ENCODE results near the gene SMC6. TPM values are rescaled to one million over a fixed set of nuclear protein-coding genes. Genes with fewer than 3 reads are reported as not detected.

SMC6 gene
- polyA plus RNA-seq, 1 experiment: 18.3 TPM

- POLR2A ChIA-PET: no interaction called here
- Histone ChIP-seq H3K27me3 (ENCODE audit: control insufficient read depth, insufficient read depth, low read length) (no peaks in the 10 kb centered on the region), H3K4me3 (ENCODE audit: low read depth, low read length) (no peak overlapping the region), H3K27ac (ENCODE audit: low read depth, low read length) (no peak overlapping the region), H3K9me3 (ENCODE audit: control insufficient read depth, insufficient read depth, low read length) (no peaks in the 10 kb centered on the region)
- TF ChIP-seq, protein P1, sequence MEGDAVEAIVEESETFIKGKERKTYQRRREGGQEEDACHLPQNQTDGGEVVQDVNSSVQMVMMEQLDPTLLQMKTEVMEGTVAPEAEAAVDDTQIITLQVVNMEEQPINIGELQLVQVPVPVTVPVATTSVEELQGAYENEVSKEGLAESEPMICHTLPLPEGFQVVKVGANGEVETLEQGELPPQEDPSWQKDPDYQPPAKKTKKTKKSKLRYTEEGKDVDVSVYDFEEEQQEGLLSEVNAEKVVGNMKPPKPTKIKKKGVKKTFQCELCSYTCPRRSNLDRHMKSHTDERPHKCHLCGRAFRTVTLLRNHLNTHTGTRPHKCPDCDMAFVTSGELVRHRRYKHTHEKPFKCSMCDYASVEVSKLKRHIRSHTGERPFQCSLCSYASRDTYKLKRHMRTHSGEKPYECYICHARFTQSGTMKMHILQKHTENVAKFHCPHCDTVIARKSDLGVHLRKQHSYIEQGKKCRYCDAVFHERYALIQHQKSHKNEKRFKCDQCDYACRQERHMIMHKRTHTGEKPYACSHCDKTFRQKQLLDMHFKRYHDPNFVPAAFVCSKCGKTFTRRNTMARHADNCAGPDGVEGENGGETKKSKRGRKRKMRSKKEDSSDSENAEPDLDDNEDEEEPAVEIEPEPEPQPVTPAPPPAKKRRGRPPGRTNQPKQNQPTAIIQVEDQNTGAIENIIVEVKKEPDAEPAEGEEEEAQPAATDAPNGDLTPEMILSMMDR (IDR thresholded peaks at IDR 0.05; ENCODE audit: low read depth, low read length): no peak
- CTCF ChIA-PET: no interaction called here
- DNase-seq (ENCODE audit: low read depth, low spot score): no peak
These were observed 65.0 kb downstream of the SMC6 start for GRCh38 chr2:17688600-17688999.

DNA sequence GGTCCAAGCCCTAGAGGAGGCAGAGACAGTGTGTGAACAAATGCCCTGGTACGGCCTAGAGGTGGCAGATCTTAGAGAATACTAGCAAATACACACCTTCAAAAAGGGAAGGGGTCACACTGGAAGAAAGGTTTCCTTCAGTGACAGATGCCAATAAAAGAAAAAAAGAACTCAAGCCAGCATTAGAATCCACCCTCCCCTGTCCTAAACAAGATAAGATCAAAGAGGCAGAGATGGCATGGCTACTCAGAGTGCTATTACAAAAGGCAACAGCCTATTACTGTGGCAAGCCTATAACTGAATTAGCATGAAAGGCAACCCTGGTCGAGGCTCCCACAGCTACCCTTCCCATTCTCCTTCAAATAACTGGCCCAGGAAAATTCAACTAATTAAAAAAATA, 69.6 kb downstream of the SMC6 start:
- ChIA-PET POLR2A (no interaction called here), CTCF (interaction anchor here (2.8 kb wide), 1 partner anchor 13 kb away, joined by 25 read pairs; no protein-coding TSS in a partner anchor)
- no peak overlapping the region for H3K4me3 ChIP-seq (ENCODE audit: low read depth, low read length)
- H3K27me3 ChIP-seq (ENCODE audit: control insufficient read depth, insufficient read depth, low read length): no peaks in the 10 kb centered on the region
- H3K9me3 ChIP-seq (ENCODE audit: control insufficient read depth, insufficient read depth, low read length): no peaks in the 10 kb centered on the region
- TF ChIP-seq, protein P1 (IDR thresholded peaks at IDR 0.05; ENCODE audit: low read depth, low read length): no peak
- no peak overlapping the region for H3K27ac ChIP-seq (ENCODE audit: low read depth, low read length)
- DNase-seq (ENCODE audit: low read depth, low spot score): no peak

DNA sequence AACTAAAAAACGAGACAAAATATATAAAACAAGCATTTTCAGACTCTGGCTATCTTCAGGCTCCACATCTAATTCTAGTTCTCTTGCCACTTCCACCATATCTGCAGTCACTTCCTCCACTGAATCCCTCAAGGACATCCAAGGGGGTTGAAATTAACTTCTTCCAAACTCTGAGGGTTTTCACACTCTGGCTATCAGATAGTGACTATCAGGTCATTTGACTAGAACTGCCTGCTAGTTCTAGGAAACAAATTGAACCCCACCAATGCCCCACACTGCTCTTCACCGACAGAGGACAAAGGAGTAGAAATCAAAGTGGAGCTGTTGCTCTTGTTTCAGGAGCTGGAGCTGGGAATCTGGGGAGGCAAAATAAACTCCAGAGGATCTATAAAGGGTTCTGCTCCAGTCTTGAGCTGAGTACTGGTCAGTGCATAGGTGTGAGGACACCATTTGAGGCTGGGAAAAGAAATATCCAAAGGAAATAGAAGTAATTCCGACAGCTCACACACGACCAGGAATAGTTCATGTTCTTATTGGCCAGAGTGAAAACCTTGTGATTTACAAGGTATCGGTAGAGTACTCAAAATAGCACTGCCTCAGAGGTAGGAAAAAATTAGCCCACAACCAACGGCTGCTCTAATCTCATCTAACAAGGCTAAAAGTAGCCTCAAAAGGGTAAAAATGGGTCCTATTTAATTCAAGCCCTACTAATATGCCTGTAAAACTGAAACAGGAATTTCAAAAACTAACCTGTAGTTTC, 71.3 kb downstream of the SMC6 start:
- CTCF ChIA-PET: interaction anchor here (1.1 to 2.8 kb wide), 3 partner anchors 11 to 211 kb away, joined by 3 to 25 read pairs (median 8); no protein-coding TSS in a partner anchor
- Histone ChIP-seq H3K27me3 (ENCODE audit: control insufficient read depth, insufficient read depth, low read length) (no peaks in the 10 kb centered on the region), H3K27ac (ENCODE audit: low read depth, low read length) (no peak overlapping the region), H3K4me3 (ENCODE audit: low read depth, low read length) (no peak overlapping the region), H3K9me3 (ENCODE audit: control insufficient read depth, insufficient read depth, low read length) (no peaks in the 10 kb centered on the region)
- no peak for DNase-seq (ENCODE audit: low read depth, low spot score)
- POLR2A ChIA-PET: no interaction called here
- TF ChIP-seq, protein P1 (IDR thresholded peaks at IDR 0.05; ENCODE audit: low read depth, low read length): no peak

GRCh38 chr2:17680119-17680518, 73.5 kb downstream of the SMC6 start:
- Histone ChIP-seq H3K4me3 (ENCODE audit: low read depth, low read length) (no peak overlapping the region), H3K9me3 (ENCODE audit: control insufficient read depth, insufficient read depth, low read length) (no peaks in the 10 kb centered on the region), H3K27me3 (ENCODE audit: control insufficient read depth, insufficient read depth, low read length) (no peaks in the 10 kb centered on the region), H3K27ac (ENCODE audit: low read depth, low read length) (no peak overlapping the region)
- DNase-seq (ENCODE audit: low read depth, low spot score): no peak
- TF ChIP-seq, protein P1 (IDR thresholded peaks at IDR 0.05; ENCODE audit: low read depth, low read length): no peak
- POLR2A ChIA-PET: no interaction called here
- CTCF ChIA-PET: interaction anchor here (1.1 to 2.1 kb wide), 3 partner anchors 9 to 39 kb away, joined by 4 to 22 read pairs (median 7); no protein-coding TSS in a partner anchor

DNA sequence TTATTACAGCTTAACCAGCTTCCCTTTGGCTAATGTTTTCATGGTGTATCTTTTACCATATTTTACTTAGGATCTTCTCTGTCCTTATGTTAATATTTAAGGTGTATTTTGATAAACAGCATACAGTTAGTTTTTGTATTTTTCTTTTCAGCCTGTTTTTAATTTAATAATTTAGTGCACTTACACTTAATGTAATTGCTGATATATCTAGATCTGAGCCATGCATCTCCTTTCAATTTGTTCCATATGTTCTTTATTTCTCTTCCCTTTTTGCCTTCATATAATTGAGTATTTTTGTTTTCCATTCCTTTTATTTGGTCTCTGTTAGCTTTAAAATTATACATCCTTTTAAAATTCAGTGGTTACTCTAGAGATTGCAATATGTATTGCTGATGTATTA, 78.8 kb downstream of the SMC6 start:
- no peak for DNase-seq (ENCODE audit: low read depth, low spot score)
- ChIA-PET CTCF (interaction anchor here (0.6 to 6.5 kb wide), 7 partner anchors 30 to 902 kb away, joined by 3 to 118 read pairs (median 7); no protein-coding TSS in a partner anchor), POLR2A (no interaction called here)
- TF ChIP-seq, protein P1 (IDR thresholded peaks at IDR 0.05; ENCODE audit: low read depth, low read length): no peak
- Histone ChIP-seq H3K27me3 (ENCODE audit: control insufficient read depth, insufficient read depth, low read length) (no peaks in the 10 kb centered on the region), H3K4me3 (ENCODE audit: low read depth, low read length) (no peak overlapping the region), H3K9me3 (ENCODE audit: control insufficient read depth, insufficient read depth, low read length) (no peaks in the 10 kb centered on the region), H3K27ac (ENCODE audit: low read depth, low read length) (no peak overlapping the region)
